Measurements from ENCODE around the gene PAX9. TPM values are rescaled to one million over a fixed set of nuclear protein-coding genes. Genes with fewer than 3 reads are reported as not detected.

Gene PAX9
- total and polyA plus RNA-seq, 2 of the 13 experiments (the other 11 are each of a cell fraction or from before 2014, with no cell fraction given), result 0.03 TPM; not detected in 1

DNA sequence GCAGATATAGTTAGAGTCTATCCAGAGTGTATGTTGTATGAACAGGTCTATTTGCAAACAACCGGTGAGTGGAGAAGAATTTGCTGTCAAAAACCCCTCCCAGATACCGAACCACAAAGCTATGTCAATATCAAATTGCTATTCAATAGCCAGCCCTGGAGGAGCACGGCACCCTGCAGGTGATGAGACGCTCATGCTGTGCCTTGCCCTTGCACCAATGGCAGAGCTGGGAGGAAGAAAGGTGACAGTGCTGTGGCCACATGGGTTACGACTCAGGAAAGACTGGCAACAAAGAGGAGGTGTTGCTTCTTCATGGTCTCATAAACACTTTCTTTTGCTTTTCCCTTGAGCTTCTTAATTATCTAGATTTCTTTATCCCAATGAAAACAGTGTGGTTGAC, 55.7 kb downstream of the PAX9 start (continued):
- TF ChIP-seq HNRNPUL1 (IDR thresholded peaks at IDR 0.05; ENCODE audit: low read depth, low read length), result no peak
- TF ChIP-seq, protein P1, sequence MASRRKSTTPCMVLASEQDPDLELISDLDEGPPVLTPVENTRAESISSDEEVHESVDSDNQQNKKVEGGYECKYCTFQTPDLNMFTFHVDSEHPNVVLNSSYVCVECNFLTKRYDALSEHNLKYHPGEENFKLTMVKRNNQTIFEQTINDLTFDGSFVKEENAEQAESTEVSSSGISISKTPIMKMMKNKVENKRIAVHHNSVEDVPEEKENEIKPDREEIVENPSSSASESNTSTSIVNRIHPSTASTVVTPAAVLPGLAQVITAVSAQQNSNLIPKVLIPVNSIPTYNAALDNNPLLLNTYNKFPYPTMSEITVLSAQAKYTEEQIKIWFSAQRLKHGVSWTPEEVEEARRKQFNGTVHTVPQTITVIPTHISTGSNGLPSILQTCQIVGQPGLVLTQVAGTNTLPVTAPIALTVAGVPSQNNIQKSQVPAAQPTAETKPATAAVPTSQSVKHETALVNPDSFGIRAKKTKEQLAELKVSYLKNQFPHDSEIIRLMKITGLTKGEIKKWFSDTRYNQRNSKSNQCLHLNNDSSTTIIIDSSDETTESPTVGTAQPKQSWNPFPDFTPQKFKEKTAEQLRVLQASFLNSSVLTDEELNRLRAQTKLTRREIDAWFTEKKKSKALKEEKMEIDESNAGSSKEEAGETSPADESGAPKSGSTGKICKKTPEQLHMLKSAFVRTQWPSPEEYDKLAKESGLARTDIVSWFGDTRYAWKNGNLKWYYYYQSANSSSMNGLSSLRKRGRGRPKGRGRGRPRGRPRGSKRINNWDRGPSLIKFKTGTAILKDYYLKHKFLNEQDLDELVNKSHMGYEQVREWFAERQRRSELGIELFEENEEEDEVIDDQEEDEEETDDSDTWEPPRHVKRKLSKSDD (CRISPR knock-in tag; IDR thresholded peaks at IDR 0.05; ENCODE audit: low read depth), result no peak
- TF ChIP-seq ZNF891 (CRISPR knock-in tag; IDR thresholded peaks at IDR 0.05), result no peak
- TF ChIP-seq, protein P2, sequence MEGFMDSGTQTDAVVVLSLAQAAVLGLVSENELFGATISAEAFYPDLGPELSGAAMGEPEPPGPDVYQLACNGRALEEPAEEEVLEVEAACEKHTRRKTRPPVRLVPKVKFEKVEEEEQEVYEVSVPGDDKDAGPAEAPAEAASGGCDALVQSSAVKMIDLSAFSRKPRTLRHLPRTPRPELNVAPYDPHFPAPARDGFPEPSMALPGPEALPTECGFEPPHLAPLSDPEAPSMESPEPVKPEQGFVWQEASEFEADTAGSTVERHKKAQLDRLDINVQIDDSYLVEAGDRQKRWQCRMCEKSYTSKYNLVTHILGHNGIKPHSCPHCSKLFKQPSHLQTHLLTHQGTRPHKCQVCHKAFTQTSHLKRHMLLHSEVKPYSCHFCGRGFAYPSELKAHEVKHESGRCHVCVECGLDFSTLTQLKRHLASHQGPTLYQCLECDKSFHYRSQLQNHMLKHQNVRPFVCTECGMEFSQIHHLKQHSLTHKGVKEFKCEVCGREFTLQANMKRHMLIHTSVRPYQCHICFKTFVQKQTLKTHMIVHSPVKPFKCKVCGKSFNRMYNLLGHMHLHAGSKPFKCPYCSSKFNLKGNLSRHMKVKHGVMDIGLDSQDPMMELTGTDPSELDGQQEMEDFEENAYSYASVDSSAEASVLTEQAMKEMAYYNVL (CRISPR knock-in tag; IDR thresholded peaks at IDR 0.05; ENCODE audit: borderline replicate concordance), result no peak
- TF ChIP-seq, protein P3, sequence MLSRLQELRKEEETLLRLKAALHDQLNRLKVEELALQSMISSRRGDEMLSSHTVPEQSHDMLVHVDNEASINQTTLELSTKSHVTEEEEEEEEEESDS (CRISPR knock-in tag; IDR thresholded peaks at IDR 0.05; ENCODE audit: borderline replicate concordance), result no peak
- TF ChIP-seq ZNF260 (CRISPR knock-in tag; IDR thresholded peaks at IDR 0.05; ENCODE audit: borderline replicate concordance, low read depth), result no peak
- no peak for TF ChIP-seq GABPB1 (CRISPR knock-in tag; IDR thresholded peaks at IDR 0.05)
- TF ChIP-seq, protein P4, sequence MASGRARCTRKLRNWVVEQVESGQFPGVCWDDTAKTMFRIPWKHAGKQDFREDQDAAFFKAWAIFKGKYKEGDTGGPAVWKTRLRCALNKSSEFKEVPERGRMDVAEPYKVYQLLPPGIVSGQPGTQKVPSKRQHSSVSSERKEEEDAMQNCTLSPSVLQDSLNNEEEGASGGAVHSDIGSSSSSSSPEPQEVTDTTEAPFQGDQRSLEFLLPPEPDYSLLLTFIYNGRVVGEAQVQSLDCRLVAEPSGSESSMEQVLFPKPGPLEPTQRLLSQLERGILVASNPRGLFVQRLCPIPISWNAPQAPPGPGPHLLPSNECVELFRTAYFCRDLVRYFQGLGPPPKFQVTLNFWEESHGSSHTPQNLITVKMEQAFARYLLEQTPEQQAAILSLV (CRISPR knock-in tag; IDR thresholded peaks at IDR 0.05; ENCODE audit: borderline replicate concordance), result no peak
- no peak for TF ChIP-seq PITX1 (CRISPR knock-in tag; IDR thresholded peaks at IDR 0.05)
- no peak for TF ChIP-seq KDM5B (CRISPR knock-in tag; IDR thresholded peaks at IDR 0.05; ENCODE audit: borderline replicate concordance)

Data from HepG2 (cell line).